ENCODE measurements around the gene CXCL14.

GRCh38 chr5:135596157-135596763, 17.5 kb upstream of the CXCL14 start:
- TF ChIP-seq EP300 (IDR thresholded peaks at IDR 0.05; ENCODE audit: low read depth in 2 of 2, low read length in 2 of 2) (no peak), EP300 (CRISPR knock-in tag; IDR thresholded peaks at IDR 0.05; ENCODE audit: borderline replicate concordance) (no peak), HOXA3 (CRISPR knock-in tag; IDR thresholded peaks at IDR 0.05) (no peak), MTA3 (CRISPR knock-in tag; IDR thresholded peaks at IDR 0.05) (no peak), SNAI1 (CRISPR knock-in tag; IDR thresholded peaks at IDR 0.05; ENCODE audit: borderline replicate concordance) (no peak), ZNF326 (CRISPR knock-in tag; IDR thresholded peaks at IDR 0.05; ENCODE audit: borderline replicate concordance) (no peak), YY1 (IDR thresholded peaks at IDR 0.05; ENCODE audit: insufficient read depth, insufficient replicate concordance, low read depth, low read length) (no peak), TOE1 (CRISPR knock-in tag; IDR thresholded peaks at IDR 0.05) (no peak), CHD2 (IDR thresholded peaks at IDR 0.05; ENCODE audit: low read depth, low read length) (no peak)
- TF ChIP-seq, protein P1, sequence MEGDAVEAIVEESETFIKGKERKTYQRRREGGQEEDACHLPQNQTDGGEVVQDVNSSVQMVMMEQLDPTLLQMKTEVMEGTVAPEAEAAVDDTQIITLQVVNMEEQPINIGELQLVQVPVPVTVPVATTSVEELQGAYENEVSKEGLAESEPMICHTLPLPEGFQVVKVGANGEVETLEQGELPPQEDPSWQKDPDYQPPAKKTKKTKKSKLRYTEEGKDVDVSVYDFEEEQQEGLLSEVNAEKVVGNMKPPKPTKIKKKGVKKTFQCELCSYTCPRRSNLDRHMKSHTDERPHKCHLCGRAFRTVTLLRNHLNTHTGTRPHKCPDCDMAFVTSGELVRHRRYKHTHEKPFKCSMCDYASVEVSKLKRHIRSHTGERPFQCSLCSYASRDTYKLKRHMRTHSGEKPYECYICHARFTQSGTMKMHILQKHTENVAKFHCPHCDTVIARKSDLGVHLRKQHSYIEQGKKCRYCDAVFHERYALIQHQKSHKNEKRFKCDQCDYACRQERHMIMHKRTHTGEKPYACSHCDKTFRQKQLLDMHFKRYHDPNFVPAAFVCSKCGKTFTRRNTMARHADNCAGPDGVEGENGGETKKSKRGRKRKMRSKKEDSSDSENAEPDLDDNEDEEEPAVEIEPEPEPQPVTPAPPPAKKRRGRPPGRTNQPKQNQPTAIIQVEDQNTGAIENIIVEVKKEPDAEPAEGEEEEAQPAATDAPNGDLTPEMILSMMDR (CRISPR knock-in tag; IDR thresholded peaks at IDR 0.05): no peak
- TF ChIP-seq, protein P2, sequence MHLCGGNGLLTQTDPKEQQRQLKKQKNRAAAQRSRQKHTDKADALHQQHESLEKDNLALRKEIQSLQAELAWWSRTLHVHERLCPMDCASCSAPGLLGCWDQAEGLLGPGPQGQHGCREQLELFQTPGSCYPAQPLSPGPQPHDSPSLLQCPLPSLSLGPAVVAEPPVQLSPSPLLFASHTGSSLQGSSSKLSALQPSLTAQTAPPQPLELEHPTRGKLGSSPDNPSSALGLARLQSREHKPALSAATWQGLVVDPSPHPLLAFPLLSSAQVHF (CRISPR knock-in tag; IDR thresholded peaks at IDR 0.05): no peak

Data from HepG2 (cell line).